ENCODE data around the gene TBCE.

- no peak for TF ChIP-seq CTCF (conservative IDR thresholded peaks at IDR 0.05 in 1 of 2, IDR thresholded peaks at IDR 0.05 in 1 of 2; ENCODE audit: low read depth in 1 of 2, low read length in 2 of 2)
- no peak for TF ChIP-seq EZH2 (IDR thresholded peaks at IDR 0.05; ENCODE audit: low read length, missing control alignments)
Measured at GRCh38 chr1:235430991-235431390, 63.8 kb downstream of the TBCE start.
